ENCODE results near the gene PLA2G2F.

GRCh38 chr1:20136249-20136648, 2.9 kb upstream of the PLA2G2F start:
- TF ChIP-seq EZH2phosphoT487 (IDR thresholded peaks at IDR 0.05; ENCODE audit: borderline replicate concordance, low read length) (no peak), CTCF (IDR thresholded peaks at IDR 0.05; ENCODE audit: low read depth, low read length, poor library complexity, severe bottlenecking) (no peak)
